DMS114 treated with DMSO at 0.1 percent for 48 hours (cell line): ENCODE data around the gene CDR2.

ENCODE experiments used
- DNase-seq: peaks from one replicate; lab custom pipeline; 2025; ENCODE audit not compliant: unreplicated experiment; lab: John Stamatoyannopoulos, UW

CDR2 gene

GRCh38 chr16:22325598-22326368 lies 48.6 kb downstream of the CDR2 start:
- DNase-seq = no peak

- no peak for DNase-seq
Measured at GRCh38 chr16:22324787-22325597, 49.4 kb downstream of the CDR2 start.

DNA sequence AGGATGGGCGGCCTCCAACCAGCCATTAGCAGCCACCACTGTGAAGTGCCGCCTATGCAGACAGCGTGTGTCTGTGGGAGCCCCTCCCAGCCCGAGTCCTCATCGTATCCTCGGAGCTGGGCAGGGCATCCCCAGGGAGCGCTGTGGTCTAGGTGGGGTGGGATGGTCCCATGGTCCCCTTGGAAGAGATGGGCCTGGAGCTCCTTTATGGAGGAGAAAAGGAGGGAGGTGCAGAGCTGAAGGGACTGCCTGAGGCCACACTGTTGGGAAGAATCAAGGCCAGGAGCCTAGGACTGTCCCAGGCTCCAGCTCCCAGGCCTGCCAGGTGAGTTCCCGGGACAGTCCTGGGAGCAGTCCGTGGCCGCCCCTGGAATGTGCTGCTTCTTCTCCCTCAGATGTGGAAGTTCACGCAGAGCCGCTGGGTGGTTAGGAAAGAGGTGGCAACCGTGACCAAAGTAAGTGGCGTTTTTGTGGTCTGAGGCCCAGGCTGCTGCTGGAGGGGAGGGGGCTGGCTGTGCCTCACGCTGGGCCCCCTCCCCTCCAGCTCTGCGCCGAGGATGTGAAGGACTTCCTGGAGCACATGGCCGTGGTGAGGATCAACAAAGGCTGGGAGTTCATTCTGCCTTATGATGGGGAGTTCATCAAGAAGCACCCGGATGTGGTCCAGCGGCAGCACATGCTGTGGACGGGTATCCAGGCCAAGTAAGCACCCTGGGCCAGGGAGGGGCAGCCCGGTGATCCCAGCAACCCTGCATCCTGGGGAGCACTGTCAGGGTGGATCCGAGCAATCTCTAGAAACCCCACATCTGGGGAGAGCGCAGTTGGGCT lies 50.2 kb downstream of the CDR2 start:
- DNase-seq = no peak

- DNase-seq = no peak
Measured at GRCh38 chr16:22323173-22323958, 51.1 kb downstream of the CDR2 start.

GRCh38 chr16:22322741-22323140 lies 51.7 kb downstream of the CDR2 start:
- no peak for DNase-seq

GRCh38 chr16:22322021-22322471 lies 52.4 kb downstream of the CDR2 start:
- DNase-seq = no peak

DNA sequence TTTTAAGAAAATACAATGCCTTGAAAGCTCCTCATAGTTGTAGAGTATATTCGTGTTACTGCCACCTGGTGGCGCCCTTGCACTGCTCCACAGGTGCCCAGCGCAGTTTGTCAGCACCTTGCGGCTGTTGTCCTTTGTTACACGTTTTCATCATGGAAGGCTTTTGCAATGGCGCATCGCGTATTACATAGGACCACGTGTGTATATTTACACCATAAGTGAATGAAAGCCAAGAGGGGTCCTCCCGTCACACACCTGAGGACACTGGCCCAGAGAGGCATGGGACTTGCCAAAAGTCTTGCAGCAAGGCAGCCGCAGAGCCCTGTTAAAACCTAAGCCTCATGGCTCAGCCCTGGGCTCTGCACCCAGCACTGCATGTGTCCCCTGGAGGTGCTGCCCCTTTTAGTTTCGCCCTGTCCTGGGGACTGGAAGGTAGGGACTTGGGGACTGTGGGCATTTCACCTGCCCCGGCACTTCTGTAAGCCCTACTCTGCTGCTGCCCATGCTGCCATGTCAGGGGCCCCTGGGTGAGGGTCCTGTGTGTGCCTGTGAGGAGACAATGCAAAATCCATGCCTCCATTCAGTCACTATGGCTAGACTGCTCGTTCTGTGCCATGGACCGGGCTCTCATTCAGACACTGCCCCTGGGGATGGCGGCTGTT lies 52.9 kb downstream of the CDR2 start:
- DNase-seq = peak; percentile 21

- no peak for DNase-seq
Measured at GRCh38 chr16:22320572-22321339, 53.7 kb downstream of the CDR2 start.

GRCh38 chr16:22318690-22319358 lies 55.6 kb downstream of the CDR2 start:
- no peak for DNase-seq

DNA sequence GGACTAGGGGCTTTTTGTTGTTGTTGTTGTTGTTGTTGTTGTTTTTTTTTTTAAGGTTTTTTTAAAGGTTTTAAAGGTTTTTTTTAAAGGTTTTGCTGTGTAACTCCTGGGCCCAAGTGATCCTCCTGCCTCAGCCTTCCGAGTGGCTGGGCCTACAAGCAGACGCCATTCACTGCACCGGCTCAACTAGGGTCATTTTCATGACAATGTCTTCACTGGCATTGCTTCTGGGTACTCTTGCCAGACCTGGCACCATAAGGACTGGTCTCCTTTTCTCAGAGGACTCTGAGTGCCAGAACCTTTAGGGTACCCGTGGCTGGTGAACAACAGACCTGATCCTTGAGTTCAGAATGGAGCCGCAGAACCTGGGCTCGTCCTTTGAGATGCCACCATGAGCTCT lies 56.8 kb downstream of the CDR2 start:
- DNase-seq = no peak

DNA sequence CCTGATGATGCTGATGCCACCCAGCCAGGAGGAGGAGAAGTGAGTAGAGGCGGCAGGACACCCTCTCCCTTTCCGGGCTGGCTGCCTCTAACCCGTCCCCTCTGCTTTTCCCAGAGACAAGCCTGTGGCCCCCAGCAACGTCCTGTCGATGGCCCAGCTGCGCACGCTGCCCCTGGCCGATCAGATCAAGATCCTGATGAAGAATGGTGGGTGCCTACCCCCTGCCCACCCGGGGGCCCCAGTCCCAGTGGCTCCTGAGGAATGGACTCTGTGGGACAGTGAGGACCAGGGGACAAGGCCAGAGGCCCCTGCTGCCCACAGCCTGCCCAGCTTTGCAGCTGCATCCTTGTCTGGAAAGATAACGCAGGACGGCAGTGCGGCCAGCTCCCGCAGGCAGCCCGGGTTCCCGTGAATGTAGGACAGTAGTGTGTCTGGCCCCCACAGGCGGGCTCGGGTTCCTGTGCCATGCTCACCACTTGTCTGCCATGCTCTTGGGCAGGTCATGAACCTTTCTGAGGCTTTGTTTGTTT lies 57.4 kb downstream of the CDR2 start:
- no peak for DNase-seq

DNA sequence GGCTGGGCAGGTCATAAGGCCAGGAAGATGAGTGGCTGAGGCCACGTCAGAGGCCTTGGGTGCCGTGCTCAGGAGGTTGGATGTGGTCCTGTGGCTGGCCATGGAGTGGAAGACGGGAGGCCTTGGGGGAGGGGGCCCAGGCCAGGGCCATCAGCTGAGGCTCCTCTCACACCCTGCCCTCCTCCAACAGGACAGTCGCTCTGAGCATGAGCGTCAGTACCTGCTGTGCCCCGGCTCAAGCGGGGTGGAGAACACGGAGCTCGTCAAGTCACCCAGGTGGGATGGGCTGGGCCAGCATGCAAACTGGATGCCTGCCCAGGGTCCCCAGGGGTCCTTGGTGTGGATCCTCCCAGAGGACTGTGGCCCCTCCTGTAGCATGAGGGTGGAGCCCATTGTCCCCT lies 58.0 kb downstream of the CDR2 start:
- no peak for DNase-seq

GRCh38 chr16:22315979-22316378 lies 58.4 kb downstream of the CDR2 start:
- no peak for DNase-seq

DNA sequence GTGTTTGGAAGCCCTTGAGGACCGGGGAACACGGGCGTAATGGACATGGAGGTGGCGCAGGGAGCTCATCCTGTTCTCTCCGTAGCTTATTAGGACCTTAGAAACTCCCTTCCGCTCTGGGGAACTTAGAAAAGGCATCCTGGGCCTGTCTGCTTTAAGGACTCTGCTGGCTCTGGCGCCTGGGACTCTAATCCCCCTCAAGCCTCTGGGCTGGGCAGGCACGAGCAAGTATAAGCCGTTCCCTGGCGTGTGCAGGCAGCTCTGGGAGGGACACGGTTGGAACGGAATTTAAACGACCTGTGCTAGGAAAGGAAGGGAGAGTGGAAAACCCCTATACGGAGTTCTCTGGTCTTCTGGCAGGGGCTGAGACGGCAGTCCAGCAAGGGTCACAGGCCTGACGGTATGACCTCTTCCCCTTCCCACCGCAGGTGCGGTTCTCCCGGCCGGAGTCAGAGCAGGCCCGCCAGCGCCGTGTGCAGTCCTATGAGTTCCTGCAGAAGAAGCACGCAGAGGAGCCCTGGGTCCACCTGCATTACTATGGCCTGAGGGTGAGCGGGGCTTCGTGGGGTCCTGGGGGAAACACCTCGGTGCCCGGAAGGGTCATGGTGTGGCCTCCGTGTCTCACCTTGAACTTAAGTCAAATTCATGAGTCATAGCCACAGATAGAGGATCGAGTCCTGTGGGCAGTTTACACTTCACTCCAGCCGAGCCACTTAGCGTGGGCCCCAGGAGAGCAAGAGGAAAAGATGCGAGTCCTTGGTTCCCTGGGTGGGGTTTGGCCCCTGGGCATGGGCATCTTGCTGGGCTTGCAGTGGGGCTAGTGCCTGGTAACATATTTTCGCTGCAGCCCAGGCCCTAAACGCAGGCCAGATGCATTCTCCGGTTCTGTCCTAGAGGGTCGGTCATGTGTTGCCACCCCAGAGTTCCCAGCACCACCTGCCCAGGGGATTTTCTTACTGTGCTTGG lies 59.5 kb downstream of the CDR2 start:
- no peak for DNase-seq

- DNase-seq = no peak
Measured at GRCh38 chr16:22313876-22314470, 60.4 kb downstream of the CDR2 start.

- DNase-seq = no peak
Measured at GRCh38 chr16:22312897-22313781, 61.3 kb downstream of the CDR2 start.
